Suprapubic skin (tissue), 4 donors: Measurements from ENCODE around the gene ZNF394.

Experiments
- EP300 ChIP-seq: sonication (generic); formaldehyde crosslinking; IDR thresholded peaks from one replicate; pipeline ENCODE4 v1.6.1; 2017; ENCODE audit warnings: antibody characterized with exemption
- POLR2A ChIP-seq, 2 donors: fragments of 450-650 bp; IDR thresholded peaks; one replicate each; pipeline ENCODE4 v1.6.1; 2017; ENCODE audit warnings: antibody characterized with exemption in 2 of 2, mild to moderate bottlenecking in 2 of 2, moderate library complexity in 2 of 2
- POLR2AphosphoS5 ChIP-seq, 3 donors: sonication (generic); formaldehyde crosslinking; IDR thresholded peaks; one replicate each; pipeline ENCODE4 v1.6.1; 2017; ENCODE audit warnings: antibody characterized with exemption in 3 of 3
- TF ChIP-seq, protein P1 (sequence below), 2 donors: fragments of 200-600 bp in 1 of 2; fragments of 450-650 bp in 1 of 2; sonication (generic) in 1 of 2; IDR thresholded peaks; one replicate each; pipeline ENCODE4 v1.5.1; 2016 to 2019; ENCODE audit warnings: antibody characterized with exemption in 2 of 2, mild to moderate bottlenecking in 1 of 2, moderate library complexity in 1 of 2

DNA sequence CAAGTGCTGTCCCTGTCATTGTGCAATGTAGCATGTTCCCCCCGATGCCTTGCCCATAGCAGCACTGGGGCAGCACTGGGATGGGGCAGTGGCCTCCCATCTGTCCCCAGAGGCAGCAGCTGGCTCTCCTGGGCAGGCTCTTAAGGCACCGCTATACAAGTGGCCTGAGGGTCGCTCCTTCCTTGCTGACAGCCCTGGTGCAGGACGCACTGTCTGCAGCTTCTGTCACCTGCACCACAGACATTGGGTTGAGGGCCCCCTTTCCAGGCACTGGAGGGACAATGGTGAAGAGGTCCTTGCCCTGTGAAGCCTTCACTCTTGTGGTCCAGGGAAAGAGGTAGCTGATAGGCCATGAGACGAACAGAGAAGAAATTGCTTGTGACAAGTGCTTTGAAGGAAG is 50.8 kb downstream of the ZNF394 start:
- TF ChIP-seq, protein P1, sequence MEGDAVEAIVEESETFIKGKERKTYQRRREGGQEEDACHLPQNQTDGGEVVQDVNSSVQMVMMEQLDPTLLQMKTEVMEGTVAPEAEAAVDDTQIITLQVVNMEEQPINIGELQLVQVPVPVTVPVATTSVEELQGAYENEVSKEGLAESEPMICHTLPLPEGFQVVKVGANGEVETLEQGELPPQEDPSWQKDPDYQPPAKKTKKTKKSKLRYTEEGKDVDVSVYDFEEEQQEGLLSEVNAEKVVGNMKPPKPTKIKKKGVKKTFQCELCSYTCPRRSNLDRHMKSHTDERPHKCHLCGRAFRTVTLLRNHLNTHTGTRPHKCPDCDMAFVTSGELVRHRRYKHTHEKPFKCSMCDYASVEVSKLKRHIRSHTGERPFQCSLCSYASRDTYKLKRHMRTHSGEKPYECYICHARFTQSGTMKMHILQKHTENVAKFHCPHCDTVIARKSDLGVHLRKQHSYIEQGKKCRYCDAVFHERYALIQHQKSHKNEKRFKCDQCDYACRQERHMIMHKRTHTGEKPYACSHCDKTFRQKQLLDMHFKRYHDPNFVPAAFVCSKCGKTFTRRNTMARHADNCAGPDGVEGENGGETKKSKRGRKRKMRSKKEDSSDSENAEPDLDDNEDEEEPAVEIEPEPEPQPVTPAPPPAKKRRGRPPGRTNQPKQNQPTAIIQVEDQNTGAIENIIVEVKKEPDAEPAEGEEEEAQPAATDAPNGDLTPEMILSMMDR (IDR thresholded peaks at IDR 0.05), result no peak
- TF ChIP-seq POLR2A (IDR thresholded peaks at IDR 0.05), result no peak
- no peak for TF ChIP-seq EP300
- TF ChIP-seq POLR2AphosphoS5 (IDR thresholded peaks at IDR 0.05), result no peak
